Trophoblast cell (in vitro differentiated cells and primary cell): ENCODE results near the gene REEP3.

Source experiments
- DNase-seq, 2 donors: peaks; one replicate each; pipeline ENCODE4 v3.0.0-alpha.2; 2016
- H2AFZ ChIP-seq: 2 replicates; pipeline ENCODE4 v1.6.1; 2013; ENCODE audit warnings: low read length, moderate library complexity, mild to moderate bottlenecking; ENCODE audit not compliant: insufficient read depth, poor library complexity
- H2AK5ac ChIP-seq: 2 replicates; pipeline ENCODE4 v1.6.1; 2013; ENCODE audit warnings: mild to moderate bottlenecking, low read length
- H2BK120ac ChIP-seq: 2 replicates; pipeline ENCODE4 v1.6.1; 2013; ENCODE audit warnings: low read length, mild to moderate bottlenecking, moderate library complexity; ENCODE audit not compliant: insufficient read depth, poor library complexity
- H2BK12ac ChIP-seq: 2 replicates; pipeline ENCODE4 v1.6.1; 2013; ENCODE audit warnings: mild to moderate bottlenecking, low read length, moderate library complexity
- H2BK5ac ChIP-seq: 2 replicates; pipeline ENCODE4 v1.6.1; 2013; ENCODE audit warnings: low read length, low read depth, moderate library complexity, mild to moderate bottlenecking; ENCODE audit not compliant: poor library complexity
- H3K14ac ChIP-seq: 2 replicates; pipeline ENCODE4 v1.6.1; 2013; ENCODE audit warnings: mild to moderate bottlenecking, low read length
- H3K18ac ChIP-seq: 2 replicates; pipeline ENCODE4 v1.6.1; 2013; ENCODE audit warnings: mild to moderate bottlenecking, low read length
- H3K23ac ChIP-seq: 2 replicates; pipeline ENCODE4 v1.6.1; 2013; ENCODE audit warnings: low read length
- H3K27ac ChIP-seq: 2 replicates; pipeline ENCODE4 v1.5.1; 2013; ENCODE audit warnings: low read depth, mild to moderate bottlenecking, inconsistent platforms, low read length, moderate library complexity
- H3K27me3 ChIP-seq: 2 replicates; pipeline ENCODE4 v1.6.1; 2013; ENCODE audit warnings: inconsistent platforms, mild to moderate bottlenecking, low read length, moderate library complexity; ENCODE audit not compliant: insufficient read depth
- H3K36me3 ChIP-seq, 2 experiments: 1 replicate in 1 of 2; 2 replicates in 1 of 2; pipeline ENCODE4 v1.6.1; 2013; ENCODE audit warnings: low read length in 2 of 2, mild to moderate bottlenecking in 2 of 2, moderate library complexity in 1 of 2; ENCODE audit not compliant: insufficient read depth in 2 of 2, control insufficient read depth in 1 of 2
- H3K4ac ChIP-seq: 2 replicates; pipeline ENCODE4 v1.6.1; 2013; ENCODE audit warnings: low read depth, mild to moderate bottlenecking, low read length, moderate library complexity
- H3K4me1 ChIP-seq, 2 experiments: 1 replicate in 1 of 2; 2 replicates in 1 of 2; pipeline ENCODE4 v1.6.1; 2013; ENCODE audit warnings: low read length in 2 of 2, mild to moderate bottlenecking in 2 of 2, moderate library complexity in 1 of 2; ENCODE audit not compliant: insufficient read depth in 2 of 2, control insufficient read depth in 1 of 2
- H3K4me2 ChIP-seq: 2 replicates; pipeline ENCODE4 v1.6.1; 2013; ENCODE audit warnings: inconsistent platforms, mild to moderate bottlenecking, low read length, moderate library complexity
- H3K4me3 ChIP-seq: 2 replicates; pipeline ENCODE4 v1.5.1; 2013; ENCODE audit warnings: mild to moderate bottlenecking, low read depth, low read length, inconsistent platforms
- H3K79me1 ChIP-seq: one replicate; pipeline ENCODE4 v1.6.1; 2013; ENCODE audit warnings: low read length
- H3K79me2 ChIP-seq: 2 replicates; pipeline ENCODE4 v1.6.1; 2013; ENCODE audit warnings: low read length, mild to moderate bottlenecking; ENCODE audit not compliant: control insufficient read depth, insufficient read depth, poor library complexity
- H3K9ac ChIP-seq: 2 replicates; pipeline ENCODE4 v1.6.1; 2013; ENCODE audit warnings: mild to moderate bottlenecking, low read length
- H3K9me3 ChIP-seq: 2 replicates; pipeline ENCODE4 v1.6.1; 2013; ENCODE audit warnings: low read depth, mild to moderate bottlenecking, control low read depth, inconsistent platforms, low read length; ENCODE audit not compliant: insufficient read depth
- H4K12ac ChIP-seq: 2 replicates; pipeline ENCODE4 v1.6.1; 2013; ENCODE audit warnings: low read depth, mild to moderate bottlenecking, low read length, moderate library complexity
- H4K8ac ChIP-seq: 2 replicates; pipeline ENCODE4 v1.6.1; 2013; ENCODE audit warnings: low read depth, mild to moderate bottlenecking, low read length, moderate library complexity
- H4K91ac ChIP-seq: one replicate; pipeline ENCODE4 v1.6.1; 2013; ENCODE audit warnings: low read depth, mild to moderate bottlenecking, low read length, moderate library complexity
- WGBS: extraction: QIAGEN DNeasy Blood & Tissue Kit; methylation state at CpG from one replicate; pipeline ENCODE4 v1.1.7; 2013; ENCODE audit warnings: missing lambda C conversion rate; ENCODE audit not compliant: insufficient read length, insufficient coverage; ENCODE audit errors: extremely low coverage; 5-methylcytosine and 5-hydroxymethylcytosine counted together

REEP3 gene

GRCh38 chr10:63553473-63553872 lies 32.3 kb downstream of the REEP3 start:
- Histone ChIP-seq H3K4ac (no peak overlapping the region), H2BK120ac (no peak overlapping the region), H4K12ac (no peak overlapping the region), H3K4me2 (no peak overlapping the region), H3K79me2 (no peaks in the 10 kb centered on the region), H3K9me3 (no peaks in the 10 kb centered on the region), H3K36me3 (no peaks in the 10 kb centered on the region), H3K27ac (no peak overlapping the region), H3K23ac (no peak overlapping the region), H4K91ac (no peak overlapping the region), H3K18ac (no peak overlapping the region), H2AK5ac (no peak overlapping the region), H3K9ac (no peak overlapping the region), H4K8ac (no peak overlapping the region), H3K14ac (no peak overlapping the region), H2BK5ac (no peak overlapping the region), H3K4me1 (no peaks in the 10 kb centered on the region), H2AFZ (no peak overlapping the region), H2BK12ac (no peak overlapping the region), H3K4me3 (no peak overlapping the region), H3K79me1 (no peaks in the 10 kb centered on the region), H3K27me3 (no peaks in the 10 kb centered on the region)
- no CpG with 5 or more reads among the region's 6 CpGs for WGBS
- DNase-seq = no peak

DNA sequence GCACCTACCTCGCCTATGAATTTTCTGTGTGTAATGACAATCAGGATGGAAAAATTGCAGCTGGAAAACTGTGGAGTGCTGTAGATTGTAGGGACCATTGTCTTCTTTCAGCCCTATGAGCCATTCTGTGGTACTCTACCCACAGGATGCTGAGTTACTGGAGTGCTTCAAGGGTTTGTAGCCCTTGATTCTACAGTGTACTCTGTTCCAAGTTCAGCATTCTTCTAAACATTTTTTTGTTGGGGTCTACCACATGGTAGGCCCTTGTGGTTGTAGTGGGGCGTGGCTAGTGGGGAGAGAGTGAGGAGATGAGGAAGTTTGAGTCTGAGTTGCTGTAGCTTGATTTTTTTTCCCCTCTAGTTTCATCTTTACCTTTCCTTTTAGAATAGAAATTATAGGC lies 33.5 kb downstream of the REEP3 start:
- no peak for DNase-seq
- no CpG with 5 or more reads among the region's 2 CpGs for WGBS

DNA sequence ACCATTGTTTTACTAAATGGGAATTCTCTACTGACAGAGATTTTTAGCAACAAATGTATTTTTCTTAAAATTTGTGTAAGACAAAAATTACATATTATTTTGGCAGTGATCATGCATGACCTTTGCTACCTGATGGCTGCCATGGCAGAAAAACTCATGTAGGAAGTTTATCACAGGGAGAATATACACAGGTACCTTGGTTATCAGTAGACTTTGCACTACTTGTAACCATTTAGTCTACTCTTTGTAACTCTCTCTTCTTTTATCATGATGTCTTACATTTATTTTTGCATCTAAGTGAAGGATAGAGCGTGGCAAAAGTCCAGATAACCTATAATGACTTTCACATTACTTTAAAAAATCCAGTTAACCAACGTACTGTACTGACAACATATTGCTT lies 34.1 kb downstream of the REEP3 start:
- no peaks in the 10 kb centered on the region for H3K27me3 ChIP-seq
- H3K14ac ChIP-seq = no peak overlapping the region
- no peak overlapping the region for H3K4ac ChIP-seq
- no peak overlapping the region for H3K4me2 ChIP-seq
- H3K9me3 ChIP-seq = no peaks in the 10 kb centered on the region
- H4K8ac ChIP-seq = no peak overlapping the region
- H2BK120ac ChIP-seq = no peak overlapping the region
- no peak overlapping the region for H4K12ac ChIP-seq
- no peaks in the 10 kb centered on the region for H3K79me1 ChIP-seq
- no peaks in the 10 kb centered on the region for H3K4me1 ChIP-seq
- no peak overlapping the region for H2BK5ac ChIP-seq
- WGBS = no CpG with 5 or more reads among the region's 2 CpGs
- H3K79me2 ChIP-seq = no peaks in the 10 kb centered on the region
- H3K4me3 ChIP-seq = no peak overlapping the region
- no peak overlapping the region for H2BK12ac ChIP-seq
- no peak overlapping the region for H4K91ac ChIP-seq
- no peak overlapping the region for H3K18ac ChIP-seq
- no peak overlapping the region for H2AK5ac ChIP-seq
- no peaks in the 10 kb centered on the region for H3K36me3 ChIP-seq
- no peak overlapping the region for H3K9ac ChIP-seq
- no peak for DNase-seq
- no peak overlapping the region for H2AFZ ChIP-seq
- H3K23ac ChIP-seq = no peak overlapping the region
- H3K27ac ChIP-seq = no peak overlapping the region

More for the DNA sequence above, 33.5 kb downstream of the REEP3 start:
- H3K4ac ChIP-seq = no peak overlapping the region
- H3K79me2 ChIP-seq = no peaks in the 10 kb centered on the region
- no peak overlapping the region for H2BK5ac ChIP-seq
- H3K4me2 ChIP-seq = no peak overlapping the region
- H3K23ac ChIP-seq = no peak overlapping the region
- no peak overlapping the region for H3K18ac ChIP-seq
- no peak overlapping the region for H3K14ac ChIP-seq
- H3K36me3 ChIP-seq = no peaks in the 10 kb centered on the region
- no peak overlapping the region for H2BK12ac ChIP-seq
- no peak overlapping the region for H2BK120ac ChIP-seq
- no peaks in the 10 kb centered on the region for H3K79me1 ChIP-seq
- H3K27me3 ChIP-seq = no peaks in the 10 kb centered on the region
- H2AFZ ChIP-seq = no peak overlapping the region
- no peak overlapping the region for H3K4me3 ChIP-seq
- no peak overlapping the region for H3K9ac ChIP-seq
- H4K8ac ChIP-seq = no peak overlapping the region
- H3K27ac ChIP-seq = no peak overlapping the region
- no peaks in the 10 kb centered on the region for H3K9me3 ChIP-seq
- no peak overlapping the region for H4K12ac ChIP-seq
- H3K4me1 ChIP-seq = no peaks in the 10 kb centered on the region
- no peak overlapping the region for H4K91ac ChIP-seq
- no peak overlapping the region for H2AK5ac ChIP-seq

DNA sequence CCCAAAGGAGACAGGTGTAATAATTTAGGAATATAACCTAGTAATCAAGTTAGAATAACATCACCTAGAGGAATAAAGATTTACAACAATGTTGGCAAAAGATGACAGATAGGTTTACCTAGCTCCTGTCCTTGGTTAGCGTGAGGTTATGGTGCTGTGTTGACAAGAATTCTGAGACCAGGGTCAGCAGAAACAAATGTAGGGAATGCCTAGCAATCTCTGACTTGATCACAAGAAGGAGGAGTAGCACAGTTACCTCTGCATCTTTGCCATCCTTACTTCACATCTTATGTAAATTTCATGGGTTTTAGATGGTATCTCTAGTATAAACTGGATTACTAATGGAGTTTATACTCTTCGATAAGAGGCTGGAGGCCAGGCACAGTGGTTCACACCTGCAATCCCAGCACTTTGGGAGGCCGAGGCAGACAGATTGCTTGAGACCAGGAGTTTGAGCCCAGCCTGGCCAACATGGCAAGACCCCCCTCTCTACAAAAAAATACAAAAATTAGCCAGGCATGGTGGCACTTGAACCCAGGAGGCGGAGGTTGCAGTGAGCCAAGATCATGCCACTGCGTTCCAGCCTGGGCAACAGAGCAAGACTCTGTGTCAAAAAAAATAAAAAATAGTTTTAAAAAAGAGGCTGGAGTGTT lies 37.1 kb downstream of the REEP3 start:
- Histone ChIP-seq H4K12ac (no peak overlapping the region), H3K18ac (no peak overlapping the region), H2AK5ac (no peak overlapping the region), H2BK12ac (no peak overlapping the region), H4K91ac (no peak overlapping the region), H3K79me2 (no peaks in the 10 kb centered on the region), H3K4ac (peak overlapping the region; percentile 15), H3K23ac (no peak overlapping the region), H3K9me3 (no peaks in the 10 kb centered on the region), H3K14ac (no peak overlapping the region), H2BK120ac (no peak overlapping the region), H3K79me1 (no peaks in the 10 kb centered on the region), H3K36me3 (no peaks in the 10 kb centered on the region), H2BK5ac (no peak overlapping the region), H3K4me2 (no peak overlapping the region), H3K9ac (no peak overlapping the region), H3K27me3 (no peaks in the 10 kb centered on the region), H3K4me1 (no peaks in the 10 kb centered on the region), H4K8ac (no peak overlapping the region), H3K4me3 (no peak overlapping the region), H3K27ac (no peak overlapping the region), H2AFZ (no peak overlapping the region)
- WGBS = no CpG with 5 or more reads among the region's 5 CpGs
- no peak for DNase-seq
